Measurements from ENCODE around the gene PLCD1.
"Not testable (repeated sequence)": the region's sequence is repeated elsewhere in the genome, so short reads cannot be mapped to it uniquely, and the experiment has no call there.

The PLCD1 gene

GRCh38 chr3:37984596-37984995 lies 44.8 kb downstream of the PLCD1 start:
- DNase-seq, result no peak

DNA sequence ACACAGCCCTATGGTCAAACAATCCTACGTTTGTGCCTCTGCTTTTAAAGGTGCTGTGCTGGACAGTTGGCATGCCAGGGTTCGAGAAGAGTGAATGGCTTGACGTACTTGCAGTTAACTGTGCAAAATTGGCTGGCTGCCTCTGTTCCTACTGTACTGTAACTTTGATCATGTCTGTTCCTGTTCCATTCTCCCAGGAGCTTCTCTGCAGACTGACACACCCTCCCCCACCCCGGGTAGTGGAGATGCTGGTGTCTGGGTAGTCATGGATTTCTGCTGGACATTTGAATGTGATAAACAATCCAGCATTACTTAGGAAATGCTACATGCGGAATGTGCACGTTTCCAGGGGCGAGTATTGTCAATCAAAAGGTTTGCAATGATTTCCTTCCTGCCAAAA lies 45.4 kb downstream of the PLCD1 start:
- no peak for DNase-seq

GRCh38 chr3:37982331-37982730 lies 47.1 kb downstream of the PLCD1 start:
- DNase-seq, result no peak

DNA sequence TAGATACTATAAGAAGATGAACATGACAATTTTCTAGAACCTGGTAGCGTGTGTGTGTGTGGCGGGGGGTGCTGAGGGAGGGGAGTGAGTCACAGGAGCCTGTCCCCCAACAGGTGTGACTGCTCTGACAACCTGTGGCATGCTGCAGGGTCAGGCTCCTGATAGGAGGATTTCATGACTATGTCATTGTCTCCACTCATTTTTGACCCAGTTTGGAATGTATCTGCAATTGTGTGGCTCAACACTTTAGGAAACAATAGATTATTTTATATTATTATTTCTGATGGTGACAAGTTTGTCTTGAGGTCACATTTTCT lies 48.1 kb downstream of the PLCD1 start:
- DNase-seq, result no peak

- DNase-seq, result no peak
Measured at GRCh38 chr3:37980462-37981347, 48.7 kb downstream of the PLCD1 start.

DNA sequence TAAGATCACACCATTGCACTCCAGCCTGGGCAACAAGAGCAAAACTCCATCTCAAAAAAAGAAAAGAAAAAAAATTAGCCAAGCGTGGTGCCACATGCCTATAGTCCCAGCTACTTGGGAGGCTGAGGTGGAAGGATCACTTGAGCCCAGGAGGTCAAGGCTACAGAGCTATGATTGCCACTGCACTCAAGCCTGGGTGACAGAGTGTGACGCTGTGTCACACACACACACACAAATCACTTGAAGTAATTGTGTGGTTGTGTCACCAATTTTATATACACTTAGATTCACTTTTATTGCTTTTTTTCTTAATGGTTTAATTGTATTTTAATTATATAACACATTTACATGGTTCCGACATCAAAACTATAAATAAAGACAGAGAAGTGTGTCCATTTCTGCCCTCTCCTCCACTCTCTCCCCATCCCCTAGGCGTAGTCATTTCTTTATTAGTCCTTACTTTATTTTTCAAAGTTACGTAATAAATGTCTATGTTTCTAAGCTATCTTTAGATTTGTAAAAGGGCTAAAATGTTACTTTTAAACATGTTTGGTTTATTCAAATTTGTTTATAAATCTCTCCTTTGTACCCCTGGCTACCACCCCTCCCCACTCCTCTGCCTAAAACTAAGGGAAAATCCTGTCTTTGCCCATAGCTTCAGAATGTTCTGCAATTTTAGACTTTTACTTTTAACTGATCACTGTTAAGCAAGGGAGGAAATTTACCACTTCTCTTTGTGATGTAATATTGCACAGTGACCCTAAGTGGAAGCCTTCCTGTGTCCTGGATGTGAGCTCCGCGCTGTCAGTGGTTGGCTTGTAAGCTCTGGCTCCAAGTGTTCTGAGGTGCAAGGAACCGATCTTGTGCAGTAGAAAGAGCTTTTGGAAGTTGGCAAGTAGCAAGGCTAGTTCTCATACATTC lies 49.6 kb downstream of the PLCD1 start:
- no peak for DNase-seq

DNA sequence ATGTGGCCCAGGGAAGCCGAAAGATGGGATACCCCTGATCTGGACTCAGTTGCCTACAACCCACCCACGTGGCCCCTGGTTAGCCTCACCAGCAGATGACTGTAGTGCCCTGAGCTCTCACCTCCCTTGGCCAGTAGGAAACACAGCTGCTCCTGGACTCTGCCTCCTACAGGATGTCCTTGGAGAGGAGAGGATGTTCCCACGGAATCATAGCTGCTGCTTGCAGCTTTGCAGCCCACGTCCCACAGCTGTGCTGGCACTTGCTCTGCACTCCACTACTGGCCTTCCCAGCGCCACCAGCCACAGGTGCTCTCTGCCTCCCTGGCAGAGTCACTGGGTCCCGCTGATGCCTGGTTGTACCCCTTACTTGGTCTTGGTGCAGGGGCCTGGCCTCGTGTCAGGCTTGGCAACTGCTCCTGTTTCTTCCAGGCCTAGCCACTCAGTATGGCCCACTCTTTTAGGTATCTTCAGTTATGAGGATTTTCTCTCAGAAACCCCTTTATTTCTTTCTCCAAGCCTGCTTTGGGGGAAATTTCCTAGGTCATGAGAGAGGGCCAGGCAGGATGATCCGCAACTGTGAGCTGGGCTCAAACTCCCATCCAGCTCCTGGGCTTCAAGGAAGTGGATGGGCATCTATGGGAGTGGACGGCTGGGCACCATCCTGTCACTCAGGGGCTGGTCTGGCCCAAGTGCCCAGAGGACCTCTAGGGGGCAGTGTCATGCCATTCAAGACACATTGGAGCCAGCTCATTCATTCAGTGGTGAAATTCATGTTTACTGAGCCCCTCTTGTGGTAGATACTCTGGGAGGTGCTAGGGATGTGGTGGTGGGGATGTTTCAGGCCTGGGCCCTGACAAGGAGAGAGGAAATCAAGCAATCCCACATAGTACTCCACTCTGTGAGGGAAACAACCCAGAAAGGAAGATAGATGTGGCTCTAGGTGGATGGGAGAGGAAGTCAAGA lies 55.0 kb downstream of the PLCD1 start:
- peak; percentile 29 to 66 (median 57) for DNase-seq

GRCh38 chr3:37973246-37974054 lies 56.0 kb downstream of the PLCD1 start:
- no peak for DNase-seq

GRCh38 chr3:37972056-37972455 lies 57.4 kb downstream of the PLCD1 start:
- DNase-seq, result not testable (repeated sequence)

DNA sequence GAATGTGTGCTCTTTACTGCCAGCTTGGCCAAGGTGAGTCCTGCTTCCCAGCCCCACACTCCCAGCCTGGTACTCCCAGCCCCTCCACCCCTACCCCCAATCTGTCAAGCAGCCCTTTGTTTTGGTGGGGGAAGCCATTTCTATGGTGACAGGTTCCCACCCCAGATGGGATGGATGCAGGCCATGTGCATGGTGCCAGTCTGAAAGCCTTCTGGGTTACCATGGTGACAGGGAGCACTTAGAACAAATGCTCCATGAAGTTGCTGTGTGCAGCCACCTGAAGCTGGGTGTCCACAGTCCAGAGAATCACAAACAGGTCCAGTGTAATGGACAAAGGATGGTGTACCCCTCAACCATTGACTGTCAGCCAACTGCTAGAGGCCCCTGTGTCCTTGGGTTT lies 58.0 kb downstream of the PLCD1 start:
- no peak for DNase-seq

- DNase-seq, result no peak
Measured at GRCh38 chr3:37970802-37971201, 58.6 kb downstream of the PLCD1 start.

GRCh38 chr3:37969596-37970100 lies 59.8 kb downstream of the PLCD1 start:
- DNase-seq, result no peak

DNA sequence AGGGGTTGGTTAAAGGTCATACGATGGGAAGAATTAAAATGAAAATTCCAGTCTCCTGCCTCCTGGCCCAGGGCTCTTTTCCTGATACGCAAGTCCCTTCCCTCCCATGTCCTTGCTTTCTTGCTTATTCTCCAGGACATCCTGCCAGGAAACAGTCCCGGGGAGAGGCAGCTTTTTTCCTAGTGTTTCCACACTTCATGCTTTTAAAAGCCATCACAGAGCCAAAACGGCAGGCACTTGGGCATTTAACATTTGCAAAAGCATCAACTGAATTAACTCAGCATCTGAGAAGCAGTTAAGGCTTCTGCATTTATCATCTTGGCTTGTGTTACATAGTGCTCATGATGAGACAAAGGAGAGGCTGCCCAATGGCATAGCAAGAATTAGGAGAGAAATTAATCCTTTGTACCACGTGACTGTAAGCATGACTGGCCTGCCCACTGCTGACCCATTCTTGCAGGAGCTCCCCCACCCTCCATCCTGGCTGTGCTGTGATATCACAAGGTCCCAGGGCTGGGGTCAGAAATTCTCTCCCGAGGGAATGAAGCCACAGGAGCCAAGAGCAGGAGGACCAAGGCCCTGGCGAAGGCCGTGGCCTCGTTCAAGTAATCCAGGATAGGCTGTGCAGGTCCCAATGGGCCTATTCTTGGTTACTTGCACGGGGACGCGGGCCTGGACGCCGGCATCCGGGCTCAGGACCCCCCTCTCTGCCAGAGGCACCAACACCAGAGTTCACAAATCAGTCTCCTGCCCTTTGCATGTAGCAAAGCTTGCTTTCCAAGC lies 60.4 kb downstream of the PLCD1 start:
- no peak for DNase-seq

- no peak for DNase-seq
Measured at GRCh38 chr3:37968199-37968598, 61.2 kb downstream of the PLCD1 start.

GRCh38 chr3:37967260-37967881 lies 62.1 kb downstream of the PLCD1 start:
- DNase-seq, result peak in 4 of 5 donors; percentile 31 to 57 (median 40)

- DNase-seq, result no peak
Measured at GRCh38 chr3:37964716-37965115, 64.7 kb downstream of the PLCD1 start.

GRCh38 chr3:37964146-37964545 lies 65.3 kb downstream of the PLCD1 start:
- DNase-seq, result no peak

- DNase-seq, result no peak
Measured at GRCh38 chr3:37963635-37964034, 65.8 kb downstream of the PLCD1 start.

DNA sequence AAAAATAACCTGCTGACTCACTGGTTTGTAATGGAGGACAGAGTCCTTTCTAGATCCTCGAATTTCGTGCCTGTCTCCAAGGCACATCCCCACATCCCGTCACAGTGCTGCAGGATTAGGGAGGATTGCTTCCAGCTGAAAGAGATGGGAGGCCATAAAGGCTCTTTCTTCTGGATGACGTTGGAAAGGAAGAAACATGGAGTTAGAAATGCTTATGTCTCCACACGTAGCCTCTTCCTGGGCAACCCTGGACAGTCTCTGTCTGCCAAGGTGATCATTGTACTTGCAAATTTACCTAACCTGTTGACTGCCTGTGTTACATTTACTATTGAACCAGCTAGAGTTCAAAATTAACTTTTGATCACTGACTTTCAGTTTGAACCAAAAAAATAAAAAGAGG lies 66.4 kb downstream of the PLCD1 start:
- no peak for DNase-seq

Measured in T-helper 1 cell (primary cell).